NCI-H2196 (cell line): ENCODE data around the gene SAMHD1.
"Not testable (repeated sequence)": the region's sequence is repeated elsewhere in the genome, so short reads cannot be mapped to it uniquely, and the experiment has no call there.

Source experiments
- DNase-seq: peaks from one replicate; lab custom pipeline; 2025; ENCODE audit not compliant: unreplicated experiment; lab: John Stamatoyannopoulos, UW

SAMHD1 gene

DNA sequence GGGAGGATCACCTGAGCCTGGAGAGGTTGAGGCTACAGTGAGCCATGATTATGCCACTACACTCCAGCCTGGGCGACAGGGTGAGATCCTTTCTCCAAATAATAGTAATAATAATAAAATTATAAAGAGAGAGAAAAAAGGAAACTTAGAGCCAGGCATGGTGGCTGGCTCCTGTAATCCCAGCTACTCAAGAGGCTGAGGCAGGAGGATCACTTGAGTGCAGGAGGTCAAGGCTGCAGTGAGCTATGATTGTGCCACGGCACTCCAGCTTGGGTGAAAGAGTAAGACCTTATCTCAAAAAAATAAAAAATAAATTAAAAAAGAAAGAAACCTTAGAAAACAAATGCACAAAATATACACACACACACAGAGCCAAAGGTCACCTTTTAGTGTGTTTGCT is 5.2 kb upstream of the SAMHD1 start:
- no peak for DNase-seq

DNA sequence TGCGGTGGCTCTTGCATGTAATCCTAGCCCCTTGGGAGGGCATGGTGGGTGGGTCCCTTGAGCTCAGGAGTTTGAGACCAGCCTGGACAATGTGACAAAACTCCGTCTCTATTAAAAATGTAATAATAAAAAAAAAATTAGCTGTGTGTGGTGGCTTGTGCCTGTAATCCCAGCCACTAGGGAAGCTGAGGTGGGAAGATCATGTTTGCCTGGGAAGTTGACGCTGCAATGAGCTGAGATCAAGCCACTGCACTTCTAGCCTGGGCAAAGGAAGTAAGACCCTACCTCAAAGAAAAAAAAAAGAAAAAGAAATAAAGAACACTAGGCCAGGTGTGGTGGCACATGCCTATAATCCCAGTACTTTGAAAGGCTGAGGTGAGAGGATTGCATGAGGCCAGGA is 4.5 kb upstream of the SAMHD1 start:
- no peak for DNase-seq

DNA sequence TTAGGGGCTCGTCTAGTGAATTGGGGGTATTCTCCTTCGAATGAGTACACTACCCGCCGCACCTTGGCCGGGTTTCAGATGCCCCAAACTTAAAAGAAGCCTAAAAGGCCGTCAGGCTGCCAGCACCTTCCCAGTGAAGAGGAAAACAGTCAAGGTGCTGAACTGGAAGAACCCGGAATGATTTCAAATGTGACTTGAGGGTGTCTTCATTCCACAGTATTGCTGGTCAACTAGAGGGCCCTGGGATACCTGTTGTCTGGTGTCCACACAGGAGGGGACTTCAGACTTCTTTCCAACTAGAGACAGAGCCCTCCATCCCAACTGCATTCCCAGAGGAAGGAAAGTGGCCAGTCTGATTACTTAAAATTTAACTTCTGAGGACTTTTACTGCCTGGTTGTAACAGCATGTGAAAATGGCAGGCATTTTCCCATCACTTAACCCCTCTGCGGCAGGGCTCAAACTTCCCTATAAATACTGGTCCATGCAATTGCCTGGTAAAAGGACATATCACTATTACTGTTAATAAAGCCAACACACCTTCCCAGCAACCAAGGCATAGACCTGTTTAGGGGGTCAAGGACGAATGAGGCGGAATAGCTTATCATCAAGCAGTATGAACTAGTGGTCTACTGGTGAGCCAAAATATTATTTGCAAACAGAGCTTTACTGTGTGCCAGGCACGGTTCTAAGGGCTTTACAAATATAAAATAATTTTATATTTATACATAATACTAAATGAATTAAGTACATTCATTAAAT is 651 bp upstream of the SAMHD1 start:
- no peak for DNase-seq

DNA sequence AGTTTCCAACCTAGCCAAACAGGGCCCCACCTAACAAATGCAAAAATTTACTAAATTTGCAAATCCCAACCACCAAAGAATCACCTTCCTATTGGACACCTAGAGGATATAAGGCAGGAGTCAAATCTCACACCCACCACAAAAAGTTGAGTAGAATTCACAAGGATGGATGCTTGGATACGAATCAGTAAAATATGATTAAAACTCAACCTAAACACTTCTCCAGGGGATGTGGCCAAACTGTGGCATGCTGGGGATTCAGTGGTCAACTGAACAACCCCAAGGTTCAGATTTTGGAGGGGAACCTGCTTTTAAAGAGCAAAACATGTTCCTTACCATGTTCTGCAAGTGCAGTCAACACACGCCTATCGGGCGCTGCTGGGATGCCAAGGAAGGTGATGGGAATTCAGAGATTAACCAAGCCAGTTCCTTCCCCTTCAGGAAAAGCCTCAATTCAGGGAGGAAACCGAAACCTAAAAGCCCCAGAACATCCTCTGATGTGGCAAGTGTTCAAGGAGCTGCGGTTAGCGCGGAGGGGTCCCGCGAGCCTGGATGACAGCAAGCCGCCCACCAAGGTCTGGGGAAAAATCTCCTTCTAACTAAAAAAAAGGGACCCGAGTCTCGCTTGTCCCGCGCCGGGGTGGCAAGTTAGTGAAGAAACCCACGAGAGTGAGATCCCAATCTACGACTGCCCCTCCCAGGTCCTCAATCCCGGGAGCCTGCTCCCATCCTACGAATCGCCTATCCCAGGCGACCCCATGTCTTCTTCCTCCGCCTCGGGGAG is 902 bp downstream of the SAMHD1 start:
- DNase-seq: no peak

DNA sequence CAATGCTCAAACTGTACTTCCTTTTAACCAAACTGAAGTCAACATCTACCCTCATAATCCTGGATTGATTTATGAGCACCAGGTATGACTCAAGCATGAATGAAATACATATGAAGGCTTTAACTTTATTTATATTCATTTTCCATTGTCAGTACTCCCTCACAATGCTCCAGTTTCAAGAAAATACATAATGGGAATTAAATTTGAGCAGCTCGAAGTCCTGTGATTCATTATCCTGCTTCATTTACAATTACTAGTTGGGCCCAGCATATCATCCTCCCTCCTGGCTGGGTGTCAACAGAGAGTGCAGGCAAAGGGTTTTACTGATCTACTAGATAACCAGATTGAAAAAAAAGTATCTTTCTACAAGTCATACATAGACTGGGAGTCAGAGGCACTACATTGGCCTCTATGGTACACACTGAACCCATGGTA is 10.1 kb downstream of the SAMHD1 start:
- no peak for DNase-seq

DNA sequence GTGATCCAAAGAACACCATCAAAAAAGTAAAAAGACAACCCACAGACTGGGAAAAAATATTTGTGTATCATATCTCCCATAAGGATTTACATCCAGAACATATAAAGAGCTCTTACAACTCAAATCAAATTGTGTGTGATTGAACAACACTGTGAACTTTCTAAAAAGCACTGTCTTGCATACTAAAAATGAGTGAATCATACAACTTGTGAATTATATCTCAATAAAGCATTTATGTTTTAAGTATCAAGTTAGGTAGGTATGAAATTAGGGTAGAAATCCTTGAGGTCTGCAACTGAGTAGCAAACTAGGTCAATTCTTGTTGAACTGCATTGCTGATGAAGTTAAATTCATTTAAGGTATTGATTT is 14.1 kb downstream of the SAMHD1 start:
- no peak for DNase-seq

DNA sequence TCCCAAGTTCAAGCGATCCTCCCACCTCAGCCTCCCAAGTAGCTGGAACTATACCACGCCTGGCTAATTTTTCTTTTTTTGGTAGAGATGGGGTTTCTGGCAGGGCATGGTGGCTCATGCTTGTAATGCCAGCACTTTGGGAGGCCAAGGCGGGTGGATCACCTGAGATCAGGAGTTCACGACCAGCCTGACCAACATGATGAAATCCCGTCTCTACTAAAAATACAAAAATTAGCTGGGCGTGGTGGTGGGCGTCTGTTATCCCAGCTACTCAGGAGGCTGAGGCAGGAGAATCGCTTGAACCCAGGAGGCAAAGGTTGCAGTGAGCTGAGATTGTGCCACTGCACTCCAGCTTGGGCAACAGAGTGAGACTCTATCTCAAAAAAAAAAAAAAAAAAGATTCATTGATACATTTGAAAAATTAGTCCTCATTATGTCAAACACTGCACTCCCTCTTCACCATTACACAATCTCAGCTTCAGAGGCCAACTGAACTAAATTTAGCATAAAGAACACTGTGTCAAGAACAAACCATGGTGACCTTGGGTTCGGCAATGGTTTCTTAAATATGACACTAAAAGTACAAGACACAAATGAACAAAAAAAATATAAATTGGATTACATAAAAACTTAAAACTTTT is 14.6 kb downstream of the SAMHD1 start:
- DNase-seq: not testable (repeated sequence)

DNA sequence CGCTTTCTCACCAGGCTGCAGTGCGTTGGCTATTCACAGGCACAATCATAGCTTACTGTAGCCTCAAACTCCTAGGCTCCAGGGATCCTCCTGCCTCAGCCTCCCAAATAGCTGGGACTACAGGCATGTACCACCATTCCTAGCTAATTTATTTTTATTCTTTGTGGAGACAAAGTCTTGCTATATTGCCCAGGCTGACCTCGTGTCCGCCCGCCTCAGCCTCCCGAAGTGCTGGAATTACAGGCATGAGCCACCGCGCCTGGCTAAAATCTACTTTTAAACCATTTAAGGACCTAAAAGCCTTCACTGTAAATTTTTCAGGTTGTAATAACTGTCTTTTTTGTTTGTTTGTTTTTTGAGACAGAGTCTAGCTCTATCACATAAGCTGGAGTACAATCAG is 15.2 kb downstream of the SAMHD1 start:
- DNase-seq: no peak

DNA sequence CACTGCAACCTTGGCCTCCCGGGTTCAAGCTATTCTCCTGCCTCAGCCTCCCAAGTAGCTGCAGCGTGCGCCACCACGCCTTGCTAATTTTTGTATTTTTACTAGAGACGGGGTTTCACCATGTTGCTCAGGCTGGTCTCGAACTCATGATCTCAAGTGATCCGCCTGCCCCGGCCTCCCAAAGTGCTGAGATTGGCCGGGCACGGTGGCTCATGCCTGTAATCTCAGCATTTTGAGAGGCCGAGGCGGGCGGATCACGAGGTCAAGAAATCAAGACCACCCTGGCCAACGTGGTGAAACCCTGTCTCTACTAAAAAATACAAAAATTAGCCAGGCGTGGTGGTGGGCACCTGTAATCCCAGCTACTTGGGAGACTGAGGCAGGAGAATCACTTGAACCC is 17.9 kb downstream of the SAMHD1 start:
- not testable (repeated sequence) for DNase-seq

DNA sequence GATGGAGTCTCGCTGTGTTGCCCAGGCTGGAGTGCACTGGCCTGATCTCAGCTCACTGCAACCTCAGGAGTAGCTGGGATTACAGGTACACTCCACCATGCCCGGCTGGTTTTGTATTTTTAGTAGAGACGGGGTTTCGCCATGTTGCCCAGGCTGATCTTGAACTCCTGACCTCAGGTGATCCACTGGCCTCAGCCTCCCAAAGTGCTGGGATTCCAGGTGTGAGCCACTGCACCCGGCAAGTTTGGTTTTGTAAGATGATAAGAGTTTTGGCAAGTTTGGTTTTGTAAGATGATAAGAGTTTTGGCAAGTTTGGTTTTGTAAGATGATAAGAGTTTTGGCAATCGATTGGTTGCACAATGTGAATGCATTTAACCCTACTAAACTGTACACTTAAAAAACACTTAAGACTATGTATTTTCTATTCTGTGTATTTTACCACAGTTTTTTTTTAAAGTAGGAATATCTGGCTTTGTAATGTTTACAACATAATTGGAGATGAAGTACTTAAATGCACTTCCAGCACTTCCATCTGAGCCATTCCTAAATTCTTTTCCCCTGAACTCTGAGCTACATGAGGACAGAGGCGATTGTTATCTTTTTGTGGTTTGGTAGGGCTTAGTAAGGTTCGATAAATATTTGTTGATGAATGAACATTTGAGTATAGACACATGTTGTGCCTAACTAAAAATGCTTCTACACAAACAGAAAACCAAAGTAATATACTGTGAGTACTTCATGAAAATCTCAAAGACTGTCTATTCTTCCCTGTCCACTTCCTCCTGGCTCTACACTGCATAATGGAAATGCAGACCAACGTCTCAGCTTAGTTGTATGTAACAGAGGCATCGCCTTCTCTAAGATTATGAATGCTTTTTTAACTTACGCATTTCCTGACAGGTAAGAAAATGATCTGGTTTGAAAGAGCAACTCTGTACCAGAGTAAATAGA is 18.8 kb downstream of the SAMHD1 start:
- no peak for DNase-seq

DNA sequence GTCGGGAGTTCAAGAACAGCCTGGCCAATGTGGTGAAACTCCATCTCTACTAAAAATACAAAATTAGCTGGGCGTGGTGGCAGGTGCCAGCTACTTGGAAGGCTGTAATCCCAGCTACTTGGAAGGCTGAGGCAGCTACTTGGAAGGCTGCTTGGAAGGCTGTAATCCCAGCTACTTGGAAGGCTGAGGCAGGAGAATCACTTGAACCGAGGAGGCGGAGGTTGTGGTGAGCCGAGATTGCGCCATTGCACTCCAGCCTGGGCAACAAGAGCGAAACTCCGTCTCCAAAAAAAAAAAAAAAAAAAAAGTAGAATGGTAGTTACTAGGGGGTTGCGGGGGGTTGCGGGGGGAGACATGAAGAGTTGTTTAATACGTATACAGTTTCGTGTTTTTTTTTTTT is 19.4 kb downstream of the SAMHD1 start:
- not testable (repeated sequence) for DNase-seq

DNA sequence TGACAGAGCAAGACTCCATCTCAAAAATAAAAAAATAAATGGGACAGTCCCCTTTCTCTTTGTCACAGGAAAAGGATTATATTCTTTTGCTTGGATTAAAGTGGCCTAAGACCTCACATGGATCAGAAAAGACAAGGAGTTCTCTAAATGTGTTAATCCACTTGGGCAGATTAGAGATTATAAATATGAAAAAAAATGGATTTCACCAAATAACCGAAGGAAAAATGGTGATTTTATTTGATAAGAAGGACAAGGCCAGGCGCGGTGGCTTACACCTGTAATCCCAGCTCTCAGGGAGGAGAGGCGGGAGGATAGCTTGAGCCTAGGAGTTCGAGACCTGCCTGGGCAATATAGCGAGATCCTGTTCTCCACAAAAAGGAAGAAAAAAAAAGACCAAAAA is 21.8 kb downstream of the SAMHD1 start:
- no peak for DNase-seq

DNA sequence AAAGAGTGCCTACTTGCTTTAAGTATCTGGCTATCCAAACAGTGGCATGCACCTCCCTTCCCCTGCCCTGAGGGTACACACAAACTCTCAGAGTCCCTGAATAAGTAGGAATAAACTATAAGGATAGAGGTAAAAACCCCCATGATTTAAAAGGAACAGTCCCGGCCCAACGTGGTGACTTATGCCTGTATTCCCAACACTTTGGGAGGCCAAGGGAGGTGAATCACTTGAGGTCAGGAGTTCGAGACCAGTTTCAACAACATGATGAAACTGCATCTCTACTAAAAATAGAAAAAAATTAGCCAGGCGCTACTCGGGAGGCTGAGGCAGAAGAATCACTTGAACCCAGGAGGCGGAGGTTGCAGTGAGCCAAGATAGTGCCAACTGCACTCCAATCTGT is 22.2 kb downstream of the SAMHD1 start:
- no peak for DNase-seq

DNA sequence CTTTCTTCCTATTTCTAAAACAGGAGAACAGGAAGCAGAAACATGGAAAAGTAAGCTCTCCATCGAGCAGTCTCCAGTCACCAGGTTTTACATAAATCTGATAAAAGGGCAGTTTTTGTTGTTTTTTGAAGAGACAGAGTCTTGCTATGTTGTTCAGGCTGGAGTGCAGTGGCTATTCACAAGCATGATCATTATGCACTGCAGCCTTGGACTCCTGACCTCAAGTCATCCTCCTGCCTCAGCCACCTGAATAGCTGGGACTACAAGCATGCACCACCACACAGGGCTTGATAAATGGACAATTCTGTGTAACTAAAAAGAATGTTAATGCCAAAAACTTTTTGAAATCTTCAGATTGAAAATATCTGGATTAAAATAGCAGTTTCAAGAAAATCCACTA is 23.8 kb downstream of the SAMHD1 start:
- DNase-seq: no peak

DNA sequence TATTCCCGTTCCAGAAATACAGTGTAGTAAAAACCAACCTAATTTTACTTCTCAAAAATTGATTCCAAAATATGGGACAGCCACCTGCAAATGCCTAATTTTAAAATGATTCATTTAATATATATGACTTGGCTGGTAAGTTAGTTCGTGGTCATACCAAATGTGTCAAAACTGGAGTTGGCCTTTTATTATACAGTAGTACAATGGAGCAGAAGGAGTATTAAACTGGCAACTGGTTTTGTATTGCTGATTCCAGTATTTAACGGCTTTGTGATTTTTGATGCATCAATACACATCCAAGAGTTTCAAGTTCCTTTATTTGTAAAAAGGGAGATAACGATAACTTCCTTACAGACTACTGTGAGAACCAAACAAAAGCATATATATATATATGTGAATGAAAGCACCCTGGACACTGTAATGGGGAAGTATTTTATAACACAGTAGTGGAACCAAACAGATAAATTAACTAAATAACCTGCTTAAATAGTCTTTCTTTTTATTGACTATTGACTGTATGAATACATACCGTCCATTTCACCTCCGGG is 24.8 kb downstream of the SAMHD1 start:
- no peak for DNase-seq

DNA sequence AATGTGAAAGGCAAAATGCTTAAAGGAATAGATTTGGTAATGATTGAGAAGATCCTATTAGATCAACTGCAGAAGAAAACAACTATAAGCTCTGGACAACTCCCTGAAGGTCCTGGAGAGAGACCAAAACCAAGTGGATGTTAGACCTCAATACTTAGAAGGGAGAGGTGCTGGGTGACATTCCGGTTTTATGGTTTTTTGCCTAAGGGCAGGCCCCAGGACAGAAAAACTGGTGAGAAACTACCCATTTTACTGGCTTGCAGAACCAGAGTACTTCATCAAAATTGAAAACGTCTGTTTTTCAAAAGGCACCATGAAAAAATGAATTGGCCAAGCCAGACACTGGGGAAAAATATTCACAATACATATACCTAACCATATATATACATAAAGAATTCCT is 26.3 kb downstream of the SAMHD1 start:
- DNase-seq: no peak

DNA sequence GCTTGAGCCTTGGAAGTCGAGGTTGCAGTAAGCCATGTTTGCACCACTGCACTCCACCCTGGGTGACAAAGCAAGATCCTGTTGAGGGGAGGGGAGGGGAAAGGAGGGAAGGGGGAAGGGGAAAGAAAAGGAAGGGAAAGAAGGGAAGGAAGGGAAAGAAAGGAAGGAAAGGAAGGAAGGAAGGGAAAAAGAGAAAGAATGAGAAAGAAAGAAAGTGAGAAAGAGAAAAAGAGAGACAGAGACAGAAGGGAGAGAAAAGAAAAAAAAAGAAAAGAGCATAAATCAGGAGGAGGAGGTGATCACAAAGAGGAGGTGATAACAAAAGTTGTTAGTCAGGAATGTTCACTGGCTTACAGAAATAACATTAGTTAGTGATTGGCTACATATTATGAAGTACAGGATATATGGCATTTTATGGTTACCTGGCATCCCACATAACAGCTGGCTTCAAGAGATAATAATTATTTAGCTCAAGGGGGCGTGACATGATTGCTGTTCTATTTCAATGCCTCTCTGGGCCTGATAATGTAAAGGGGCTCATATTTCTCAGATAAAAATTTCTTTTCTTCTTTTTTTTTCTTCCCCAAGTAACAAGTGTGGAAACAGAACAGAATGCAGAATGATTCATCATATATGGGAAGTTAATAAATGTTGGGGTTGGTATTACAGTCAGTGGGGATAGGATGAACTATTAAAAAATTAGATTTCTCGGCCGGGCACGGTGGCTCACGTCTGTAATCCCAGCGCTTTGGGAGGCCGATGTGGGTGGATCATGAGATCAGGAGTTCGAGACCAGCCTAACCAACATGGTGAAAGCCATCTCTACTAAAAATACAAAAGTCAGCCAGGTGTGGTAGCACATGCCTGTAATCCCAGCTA is 27.1 kb downstream of the SAMHD1 start:
- no peak for DNase-seq

DNA sequence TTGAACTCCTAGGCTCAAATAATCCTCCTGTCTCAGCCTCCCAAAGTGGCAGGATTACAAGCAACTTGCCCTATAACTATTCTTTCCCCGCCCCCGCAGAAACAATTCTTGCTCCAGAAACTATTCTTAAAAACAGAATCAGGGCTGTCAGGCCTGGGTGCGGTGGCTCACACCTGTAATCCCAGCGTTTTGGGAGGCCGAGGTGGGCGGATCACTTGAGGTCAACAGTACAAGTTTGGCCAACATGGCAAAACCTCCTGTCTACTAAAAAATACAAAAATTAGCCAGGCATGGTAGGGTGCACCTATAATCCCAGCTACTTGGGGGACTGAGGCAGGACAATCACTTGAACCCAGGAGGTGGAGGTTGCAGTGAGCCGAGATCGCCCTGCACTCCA is 31.2 kb downstream of the SAMHD1 start:
- no peak for DNase-seq

DNA sequence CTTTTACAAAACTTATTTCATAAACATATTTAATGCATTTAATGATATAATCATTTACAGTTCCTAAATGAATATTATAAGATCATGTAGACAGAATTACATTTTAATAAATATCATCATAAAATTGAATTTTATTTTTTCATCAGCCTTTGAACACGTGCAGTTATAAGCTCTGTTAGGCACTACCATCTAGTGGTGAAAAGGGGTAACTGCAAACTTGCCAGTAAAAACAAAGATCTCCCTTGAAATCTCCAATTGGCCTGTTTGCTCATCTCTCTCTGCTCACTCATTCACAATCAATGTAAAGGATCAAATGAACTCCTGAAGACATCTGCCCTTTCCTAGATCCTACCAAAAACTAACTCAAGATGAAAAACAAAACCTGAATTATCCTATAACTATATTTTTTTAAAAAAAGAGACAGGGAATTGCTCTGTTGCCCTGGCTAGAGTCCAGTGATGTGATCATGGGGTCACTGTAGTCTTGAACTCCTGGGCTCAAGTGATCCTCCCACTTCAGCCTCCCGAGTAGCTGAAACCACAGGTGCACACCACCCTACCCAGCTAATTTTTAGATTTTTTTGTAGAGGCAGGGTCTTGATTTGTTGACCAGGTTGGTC is 31.7 kb downstream of the SAMHD1 start:
- peak; percentile 52 for DNase-seq
